Ectodermal cell (in vitro differentiated cells): Measurements from ENCODE around the gene PNMA5.

Experiments used
- H3K27ac ChIP-seq: 2 replicates; pipeline ENCODE4 v1.7.0; 2013; ENCODE audit warnings: mild to moderate bottlenecking, low read depth, low read length; ENCODE audit not compliant: insufficient read depth, poor library complexity, severe bottlenecking
- H3K27me3 ChIP-seq: 2 replicates; pipeline ENCODE4 v1.7.0; 2013; ENCODE audit warnings: mild to moderate bottlenecking, low read length; ENCODE audit not compliant: insufficient read depth, control insufficient read depth, poor library complexity, severe bottlenecking
- H3K36me3 ChIP-seq: one replicate; pipeline ENCODE4 v1.7.0; 2013; ENCODE audit warnings: low read length; ENCODE audit not compliant: control insufficient read depth, insufficient read depth
- H3K4me1 ChIP-seq: one replicate; pipeline ENCODE4 v1.7.0; 2013; ENCODE audit warnings: low read length; ENCODE audit not compliant: control insufficient read depth, insufficient read depth
- H3K4me3 ChIP-seq: 2 replicates; pipeline ENCODE4 v1.7.0; 2013; ENCODE audit warnings: low read depth, low read length, control low read depth; ENCODE audit not compliant: insufficient read depth
- H3K9me3 ChIP-seq: 2 replicates; pipeline ENCODE4 v1.7.0; 2013; ENCODE audit warnings: mild to moderate bottlenecking, low read length, moderate library complexity; ENCODE audit not compliant: control insufficient read depth
- WGBS, 2 experiments: methylation state at CpG; one replicate each; pipeline ENCODE4 v1.1.7; 2013; ENCODE audit warnings: missing lambda C conversion rate in 2 of 2; 5-methylcytosine and 5-hydroxymethylcytosine counted together

Gene PNMA5

DNA sequence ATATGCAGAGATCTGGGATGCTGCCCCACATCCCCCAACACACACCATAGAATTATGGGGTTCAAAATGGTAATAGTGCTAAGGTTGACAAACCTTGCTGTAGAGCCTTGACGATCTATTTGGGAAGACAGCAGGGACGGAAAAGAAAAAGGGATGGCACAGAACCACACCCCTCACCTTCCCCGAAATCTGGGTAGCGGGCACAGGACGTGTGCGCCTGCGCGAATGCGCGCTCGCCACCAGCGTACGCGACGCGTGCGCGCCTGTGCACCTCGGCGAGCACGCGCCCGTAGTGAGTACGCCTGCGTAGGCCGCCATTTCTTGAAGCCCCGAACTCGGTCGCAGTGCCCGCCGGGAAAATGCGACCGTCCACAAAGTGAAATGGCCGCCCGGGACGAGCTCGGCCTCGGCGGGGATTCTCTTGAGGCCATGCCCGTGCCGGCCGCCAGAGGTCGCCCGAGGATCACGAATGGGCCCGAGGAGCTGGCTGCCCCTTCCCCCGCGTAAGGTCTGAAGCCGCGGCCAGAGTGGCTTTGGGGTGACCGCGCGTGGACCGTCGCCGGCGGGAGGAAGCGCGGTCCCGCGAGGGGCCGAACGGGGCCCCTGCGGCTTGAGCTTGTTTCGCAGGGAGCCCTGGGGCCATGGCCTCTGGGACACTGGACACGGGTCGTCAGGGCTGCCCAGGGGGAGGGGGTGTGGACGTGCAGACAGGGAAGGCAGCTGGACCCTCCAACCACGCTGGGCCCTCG is 52.4 kb downstream of the PNMA5 start:
- Histone ChIP-seq H3K27ac (peak overlapping the region; percentile 50), H3K4me3 (peak overlapping the region; percentile 51), H3K27me3 (no peaks in the 10 kb centered on the region), H3K36me3 (no peaks in the 10 kb centered on the region), H3K4me1 (no peaks in the 10 kb centered on the region), H3K9me3 (no peaks in the 10 kb centered on the region)
- WGBS, 2 experiments, result 0% methylated on average over 70 of the region's 70 CpGs
